ENCODE measurements around the gene ATP6V1C2.

Gene ATP6V1C2

DNA sequence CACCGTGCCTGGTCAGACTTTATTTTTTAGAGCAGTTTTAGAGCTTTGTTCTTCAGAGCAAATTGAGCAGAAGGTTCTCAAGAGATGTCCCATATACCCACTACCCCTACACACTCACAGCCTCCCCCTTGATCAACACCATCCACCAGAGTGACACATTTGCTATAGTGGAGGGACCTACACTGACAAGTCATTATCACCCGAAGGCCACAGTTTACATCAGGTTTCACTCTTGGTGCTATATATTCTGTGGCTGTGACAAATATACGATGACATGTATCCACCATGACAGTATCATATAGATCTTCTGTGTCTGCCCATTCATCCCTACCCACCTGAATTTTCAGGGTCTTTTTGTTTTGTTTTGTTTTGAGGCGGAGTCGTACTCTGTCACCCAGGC lies 15.4 kb upstream of the ATP6V1C2 start:
- DNase-seq (ENCODE audit: insufficient read length) (no peak), FAIRE-seq (no peak)
- TF ChIP-seq TAF1 (IDR thresholded peaks at IDR 0.05; ENCODE audit: borderline replicate concordance, low read depth, low read length) (no peak), POLR2AphosphoS5 (IDR thresholded peaks at IDR 0.05; ENCODE audit: low read depth, low read length) (no peak), POLR2A (IDR thresholded peaks at IDR 0.05; ENCODE audit: low read depth, low read length) (no peak)

DNA sequence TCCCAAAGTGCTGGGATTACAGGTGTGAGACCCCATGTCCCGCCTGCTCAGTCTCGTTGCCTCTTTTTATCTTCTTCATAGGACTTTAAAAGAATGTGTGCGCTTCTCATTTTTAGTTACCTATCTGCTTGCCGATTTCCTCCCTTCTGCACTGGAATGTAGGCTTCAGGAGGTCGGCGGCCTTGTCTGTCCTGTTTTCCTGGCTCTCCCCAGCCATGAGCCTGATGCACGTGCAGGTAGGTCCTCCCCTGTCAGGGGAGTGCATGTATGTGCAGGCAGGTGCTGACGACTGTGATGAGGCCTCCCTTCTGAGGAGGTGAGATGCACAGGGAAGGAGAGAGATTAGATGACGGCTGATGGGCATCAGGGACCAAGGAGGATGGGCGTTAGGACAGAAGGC lies 13.6 kb upstream of the ATP6V1C2 start:
- FAIRE-seq (no peak), DNase-seq (ENCODE audit: insufficient read length) (no peak)
- no peak for TF ChIP-seq POLR2AphosphoS5 (IDR thresholded peaks at IDR 0.05; ENCODE audit: low read depth, low read length)
- TF ChIP-seq TAF1 (IDR thresholded peaks at IDR 0.05; ENCODE audit: borderline replicate concordance, low read depth, low read length), result no peak
- TF ChIP-seq POLR2A (IDR thresholded peaks at IDR 0.05; ENCODE audit: low read depth, low read length), result no peak

DNA sequence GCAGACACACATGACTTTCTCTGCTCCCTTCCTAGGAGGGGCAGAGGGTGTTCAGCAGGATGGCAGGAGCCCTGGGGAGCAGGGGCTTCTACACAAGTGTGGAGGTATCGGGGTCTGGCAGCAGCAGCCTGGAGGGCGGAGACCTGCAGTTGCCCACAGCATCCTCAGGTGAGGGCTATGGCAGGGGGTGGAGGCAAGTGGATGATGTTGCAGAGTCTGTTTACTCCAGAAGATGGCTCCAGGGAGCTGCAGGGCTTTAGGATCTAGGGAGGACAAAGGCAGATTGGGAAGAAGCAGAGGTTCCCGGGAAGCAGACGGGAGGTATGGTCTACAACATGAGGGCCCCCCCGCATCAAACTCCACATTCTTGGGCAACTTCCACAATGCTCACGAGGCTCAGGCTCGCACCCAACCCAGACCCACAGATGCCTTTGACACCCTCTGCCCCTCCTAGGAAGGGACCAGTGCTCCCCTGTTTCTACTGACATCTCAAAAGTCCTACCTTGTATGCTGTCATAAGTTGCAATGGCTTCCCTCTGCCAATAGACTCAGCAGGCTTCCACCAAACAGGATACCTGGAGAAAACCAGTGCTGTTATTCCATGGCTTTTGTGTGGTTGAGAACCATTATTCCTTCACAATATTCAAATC lies 12.0 kb upstream of the ATP6V1C2 start:
- DNase-seq (ENCODE audit: insufficient read length) (no peak), FAIRE-seq (no peak)
- no peak for TF ChIP-seq TAF1 (IDR thresholded peaks at IDR 0.05; ENCODE audit: borderline replicate concordance, low read depth, low read length)

DNA sequence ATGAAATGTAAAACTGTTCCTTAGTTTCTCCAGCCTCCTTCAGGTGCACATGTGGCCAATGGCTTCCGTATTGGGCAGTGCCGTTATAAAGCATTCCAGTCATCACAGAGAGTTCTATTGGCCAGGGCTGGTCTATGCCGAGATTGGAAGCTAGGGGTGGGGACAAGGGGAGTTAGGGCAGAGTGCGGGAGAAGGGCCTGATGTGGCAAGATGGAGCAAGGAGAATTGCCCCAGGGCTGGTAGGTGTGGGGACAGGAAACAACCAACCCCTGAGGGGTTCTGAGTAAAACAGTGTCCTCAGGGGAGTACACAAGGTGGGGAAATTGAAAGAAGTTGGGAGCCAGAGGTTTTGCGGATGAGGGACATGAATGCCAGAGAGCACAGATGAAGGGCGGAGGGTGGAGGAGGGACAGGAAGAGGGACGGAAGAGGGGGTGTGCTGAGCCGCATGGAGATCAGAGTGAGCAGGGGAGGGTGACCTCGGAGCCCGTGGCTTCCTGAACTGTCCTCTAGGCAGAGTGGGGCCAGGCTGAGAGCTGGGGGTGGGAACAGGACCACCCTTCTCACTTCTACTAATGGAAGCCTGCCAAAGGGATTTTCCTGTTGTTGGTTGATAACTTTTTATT lies 9.1 kb upstream of the ATP6V1C2 start:
- FAIRE-seq, result no peak
- no peak for DNase-seq (ENCODE audit: insufficient read length)
- TF ChIP-seq POLR2A (IDR thresholded peaks at IDR 0.05; ENCODE audit: low read depth, low read length), result no peak
- no peak for TF ChIP-seq POLR2AphosphoS5 (IDR thresholded peaks at IDR 0.05; ENCODE audit: low read depth, low read length)
- no peak for TF ChIP-seq TAF1 (IDR thresholded peaks at IDR 0.05; ENCODE audit: borderline replicate concordance, low read depth, low read length)

DNA sequence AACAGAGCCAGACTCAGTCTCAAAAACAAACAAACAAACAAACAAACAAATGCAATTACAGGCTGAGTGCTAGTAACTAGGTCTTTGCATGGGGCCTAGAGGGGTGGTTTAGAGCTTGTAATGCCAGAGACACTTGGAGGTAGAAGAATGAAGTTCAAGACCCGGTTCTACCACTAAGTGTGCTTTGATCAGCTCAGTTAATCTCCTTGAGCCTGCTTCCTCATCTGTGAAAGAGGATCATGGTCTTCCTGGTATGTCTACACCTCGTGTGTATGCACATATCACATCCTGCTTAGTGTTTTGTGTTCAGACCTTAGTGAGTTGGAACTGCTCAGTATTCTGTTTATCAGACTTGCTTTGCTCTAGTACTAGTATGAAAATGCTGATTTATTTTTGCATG lies 4.8 kb upstream of the ATP6V1C2 start:
- no peak for TF ChIP-seq POLR2A (IDR thresholded peaks at IDR 0.05; ENCODE audit: low read depth, low read length)
- no peak for TF ChIP-seq POLR2AphosphoS5 (IDR thresholded peaks at IDR 0.05; ENCODE audit: low read depth, low read length)
- no peak for TF ChIP-seq TAF1 (IDR thresholded peaks at IDR 0.05; ENCODE audit: borderline replicate concordance, low read depth, low read length)
- FAIRE-seq (no peak), DNase-seq (ENCODE audit: insufficient read length) (no peak)

DNA sequence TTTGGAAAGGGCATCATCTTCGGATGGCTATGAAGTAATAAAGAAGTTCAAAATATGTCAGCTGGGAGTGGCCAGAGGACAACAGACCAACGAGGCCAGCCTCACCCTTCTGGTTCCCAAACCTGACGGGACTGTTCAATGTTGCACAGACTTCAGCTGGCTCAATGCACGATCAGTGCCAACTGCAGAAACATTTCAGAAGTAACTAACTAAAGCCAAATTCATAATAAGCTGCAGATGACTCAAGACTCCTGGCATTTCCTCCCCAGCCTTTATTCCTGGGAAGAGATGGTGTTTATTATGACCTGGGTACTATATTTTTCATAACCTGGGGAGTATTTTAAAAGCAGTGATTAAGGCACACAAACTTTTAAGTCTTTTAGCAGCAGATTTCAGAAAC lies 3.8 kb upstream of the ATP6V1C2 start:
- FAIRE-seq, result no peak
- no peak for TF ChIP-seq POLR2AphosphoS5 (IDR thresholded peaks at IDR 0.05; ENCODE audit: low read depth, low read length)
- no peak for TF ChIP-seq POLR2A (IDR thresholded peaks at IDR 0.05; ENCODE audit: low read depth, low read length)
- TF ChIP-seq TAF1 (IDR thresholded peaks at IDR 0.05; ENCODE audit: borderline replicate concordance, low read depth, low read length), result no peak
- DNase-seq (ENCODE audit: insufficient read length), result no peak

DNA sequence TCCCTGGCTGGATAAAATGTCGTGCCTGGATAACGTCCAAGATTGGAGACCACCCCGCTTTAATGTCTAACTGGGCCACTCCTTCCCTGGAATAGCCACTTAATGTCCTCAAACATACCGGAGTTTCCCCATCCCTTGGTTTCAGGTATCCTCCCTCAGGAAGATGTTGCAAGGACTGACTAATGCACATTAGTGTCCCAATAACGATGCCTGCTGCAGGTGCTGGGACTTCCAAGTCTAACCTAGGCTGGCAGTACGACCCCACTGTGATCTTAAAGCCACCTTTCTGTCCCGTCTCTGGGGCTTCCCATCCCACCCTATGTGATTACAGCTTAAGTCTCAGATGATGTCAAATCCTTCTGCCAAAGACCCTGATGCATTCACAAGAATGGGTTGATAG lies 1.1 kb upstream of the ATP6V1C2 start:
- no peak for TF ChIP-seq TAF1 (IDR thresholded peaks at IDR 0.05; ENCODE audit: borderline replicate concordance, low read depth, low read length)
- TF ChIP-seq POLR2AphosphoS5 (IDR thresholded peaks at IDR 0.05; ENCODE audit: low read depth, low read length), result no peak
- no peak for TF ChIP-seq POLR2A (IDR thresholded peaks at IDR 0.05; ENCODE audit: low read depth, low read length)
- FAIRE-seq (no peak), DNase-seq (ENCODE audit: insufficient read length) (no peak)

DNA sequence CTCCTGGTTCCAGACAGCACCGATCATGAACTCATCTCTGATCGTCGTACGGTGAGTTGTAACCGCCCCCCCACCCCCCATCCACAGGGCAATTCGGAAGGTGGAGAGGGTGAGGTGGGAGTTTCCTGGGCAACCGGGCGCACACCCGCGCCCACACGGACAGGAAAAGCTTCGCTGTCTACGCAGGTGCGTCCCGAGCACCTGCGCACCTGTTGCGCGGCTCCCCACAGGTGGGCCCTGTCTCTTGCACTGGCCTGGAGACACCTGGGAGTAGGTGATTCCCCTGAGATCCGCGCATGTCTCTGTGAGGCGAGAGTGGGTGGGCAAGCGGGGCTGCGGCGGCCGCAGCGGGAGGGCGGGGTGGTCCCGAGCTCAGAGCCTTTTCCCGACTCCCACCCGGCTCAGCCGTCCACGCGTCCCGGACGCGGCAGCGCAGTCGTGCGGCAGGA lies 459 bp upstream of the ATP6V1C2 start:
- FAIRE-seq, result no peak

DNA sequence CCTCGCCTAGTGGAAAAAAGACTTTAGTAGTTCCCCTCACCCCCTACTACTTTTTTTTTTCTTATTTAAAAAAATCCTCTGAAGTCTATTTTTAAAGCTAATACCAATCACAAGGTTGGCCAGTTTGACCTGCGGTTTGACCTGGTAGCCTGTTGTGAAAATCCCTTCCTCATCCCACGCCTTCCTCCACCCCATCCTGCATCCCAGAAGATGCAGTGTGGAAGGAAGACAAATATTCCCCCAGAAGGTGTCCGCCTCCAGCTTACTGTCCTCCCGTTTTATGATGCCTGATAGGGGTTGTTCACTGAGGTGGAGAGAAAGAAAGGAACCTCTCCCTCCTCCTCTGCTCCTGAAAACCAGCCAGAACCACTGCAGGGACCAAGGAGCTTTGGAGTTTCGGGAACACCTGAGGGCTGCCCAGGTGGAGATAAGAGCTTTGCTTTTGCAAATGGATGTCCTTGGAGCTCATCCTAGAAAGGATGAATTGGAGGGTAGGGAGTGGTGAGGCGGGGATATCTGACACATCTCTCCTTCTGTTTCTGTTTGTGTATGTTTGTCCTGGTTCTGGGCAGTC lies 909 bp downstream of the ATP6V1C2 start:
- DNase-seq (ENCODE audit: insufficient read length) (no peak), FAIRE-seq (no peak)
- TF ChIP-seq POLR2A (IDR thresholded peaks at IDR 0.05; ENCODE audit: low read depth, low read length) (no peak), TAF1 (IDR thresholded peaks at IDR 0.05; ENCODE audit: borderline replicate concordance, low read depth, low read length) (no peak), POLR2AphosphoS5 (IDR thresholded peaks at IDR 0.05; ENCODE audit: low read depth, low read length) (no peak)

More for the DNA sequence above, 459 bp upstream of the ATP6V1C2 start:
- TF ChIP-seq POLR2A (IDR thresholded peaks at IDR 0.05; ENCODE audit: low read depth, low read length) (no peak), TAF1 (IDR thresholded peaks at IDR 0.05; ENCODE audit: borderline replicate concordance, low read depth, low read length) (no peak), POLR2AphosphoS5 (IDR thresholded peaks at IDR 0.05; ENCODE audit: low read depth, low read length) (no peak)
- DNase-seq (ENCODE audit: insufficient read length), result no peak

DNA sequence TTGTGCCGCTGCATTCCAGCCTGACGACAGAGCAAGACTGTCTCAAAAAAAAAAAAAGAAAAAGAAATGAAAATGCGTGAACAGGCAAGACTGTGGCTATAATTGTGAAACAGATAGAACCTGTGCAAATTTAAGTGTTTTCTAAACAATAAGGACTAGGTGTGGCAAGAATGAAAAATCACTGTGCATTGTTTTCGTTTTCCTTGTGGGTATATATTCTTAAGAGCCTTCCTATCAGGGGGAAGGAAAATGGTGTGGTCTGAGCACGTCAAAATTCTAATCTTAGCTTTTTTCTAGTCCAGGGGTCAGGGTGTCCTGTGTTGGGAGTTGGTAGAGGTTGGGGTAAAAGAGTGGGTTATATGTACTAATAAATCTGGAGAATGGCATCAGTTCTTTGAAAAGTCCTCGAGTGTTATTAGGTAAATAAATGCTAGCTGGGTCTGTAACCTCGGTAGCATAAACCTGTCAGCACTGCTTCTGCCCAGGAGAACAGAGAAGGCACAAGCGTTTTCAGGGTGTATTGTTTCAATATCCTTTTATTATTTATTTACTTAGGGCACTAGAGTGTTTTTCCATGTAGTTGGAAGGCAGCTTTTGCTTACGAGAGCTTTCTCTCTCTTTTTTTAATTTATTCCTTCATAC lies 11.6 kb downstream of the ATP6V1C2 start:
- FAIRE-seq (no peak), DNase-seq (ENCODE audit: insufficient read length) (no peak)
- TF ChIP-seq TAF1 (IDR thresholded peaks at IDR 0.05; ENCODE audit: borderline replicate concordance, low read depth, low read length) (no peak), POLR2A (IDR thresholded peaks at IDR 0.05; ENCODE audit: low read depth, low read length) (no peak), POLR2AphosphoS5 (IDR thresholded peaks at IDR 0.05; ENCODE audit: low read depth, low read length) (no peak)

DNA sequence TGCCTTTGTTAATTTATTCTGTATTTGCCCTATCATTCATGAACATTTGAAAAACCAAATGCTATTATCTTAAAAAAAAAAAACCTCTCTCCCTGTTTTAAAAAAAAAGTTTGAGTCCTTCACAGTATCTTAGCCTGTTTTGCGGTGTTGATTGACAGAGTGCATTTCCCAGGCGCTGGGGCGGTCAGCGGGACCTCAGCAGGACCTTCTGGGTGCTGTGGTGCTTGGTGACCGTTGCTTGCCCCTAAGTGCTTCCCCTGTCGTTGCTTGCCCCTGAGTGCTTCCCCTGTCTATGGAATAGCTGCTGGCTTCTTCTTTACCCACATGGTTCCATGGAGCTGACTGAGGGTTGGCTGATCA lies 12.1 kb downstream of the ATP6V1C2 start:
- TF ChIP-seq TAF1 (IDR thresholded peaks at IDR 0.05; ENCODE audit: borderline replicate concordance, low read depth, low read length), result no peak
- TF ChIP-seq POLR2AphosphoS5 (IDR thresholded peaks at IDR 0.05; ENCODE audit: low read depth, low read length), result no peak
- no peak for TF ChIP-seq POLR2A (IDR thresholded peaks at IDR 0.05; ENCODE audit: low read depth, low read length)
- FAIRE-seq, result no peak
- DNase-seq (ENCODE audit: insufficient read length), result no peak

DNA sequence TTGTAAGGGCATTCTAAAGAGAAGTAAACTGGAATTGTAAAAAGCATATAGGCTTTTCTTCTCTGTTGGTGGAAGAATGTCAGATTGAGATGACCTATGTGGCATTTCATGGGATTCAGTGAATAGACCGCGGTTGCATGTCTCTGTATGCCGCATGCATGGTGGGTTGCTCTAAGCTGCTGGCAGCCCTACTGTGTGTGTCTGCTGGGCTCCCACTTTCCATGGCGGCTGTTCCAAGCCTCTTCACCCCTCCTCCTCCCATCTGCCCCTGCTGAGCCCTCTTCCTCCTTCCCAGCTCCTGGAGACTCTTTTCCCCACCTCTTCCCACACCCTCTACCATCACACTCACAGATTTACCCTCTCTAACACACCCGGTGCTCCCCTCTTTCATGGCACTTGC lies 12.6 kb downstream of the ATP6V1C2 start:
- TF ChIP-seq POLR2A (IDR thresholded peaks at IDR 0.05; ENCODE audit: low read depth, low read length) (no peak), POLR2AphosphoS5 (IDR thresholded peaks at IDR 0.05; ENCODE audit: low read depth, low read length) (no peak)
- FAIRE-seq (no peak), DNase-seq (ENCODE audit: insufficient read length) (no peak)

Data from GM12892 (cell line).